ENCODE measurements around the gene CDK14.

DNA sequence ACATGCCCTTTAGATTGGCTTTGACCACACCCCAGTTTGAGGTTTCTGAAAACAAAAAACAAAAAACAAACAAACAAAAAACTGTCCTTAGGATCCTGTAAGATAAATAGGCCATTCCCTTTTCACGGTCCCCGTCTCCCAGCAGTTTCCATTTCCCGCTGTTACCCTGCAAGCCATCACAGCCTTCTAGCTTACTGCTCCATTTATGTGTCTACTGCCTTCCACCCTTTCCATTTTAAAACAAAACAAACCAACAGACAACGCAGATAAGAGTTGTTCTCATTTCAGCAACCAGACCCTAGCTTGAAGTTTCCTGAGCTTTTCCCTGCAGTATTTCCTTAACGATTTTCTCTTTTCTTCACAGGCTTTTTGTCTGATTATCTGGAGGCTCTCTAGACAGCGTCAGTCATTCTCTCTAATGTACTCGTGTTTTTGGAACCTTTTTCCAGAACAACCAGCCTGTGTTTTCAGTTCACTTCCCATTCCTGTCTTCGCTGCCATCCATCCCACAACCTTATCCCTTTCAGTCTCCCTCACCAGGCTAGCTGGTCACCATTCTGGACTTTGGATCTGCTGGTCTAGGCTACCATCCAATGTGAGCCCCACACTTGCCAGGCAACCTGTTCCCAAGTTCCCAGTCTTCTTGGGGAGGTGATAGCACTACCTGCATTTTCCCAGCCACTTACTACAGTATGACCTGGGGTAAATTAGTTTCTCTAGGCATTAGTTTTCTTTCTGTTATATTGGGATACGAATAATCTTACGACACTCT is 350.8 kb downstream of the CDK14 start:
- no peak for TF ChIP-seq EZH2 (IDR thresholded peaks at IDR 0.05)
- TF ChIP-seq POLR2AphosphoS5 (IDR thresholded peaks at IDR 0.05; ENCODE audit: borderline replicate concordance, low read depth, low read length) = no peak
- TF ChIP-seq FOXP2 (optimal IDR thresholded peaks at IDR 0.05; ENCODE audit: control extremely low read depth, extremely low read length, insufficient read depth) = no peak

Data from SK-N-MC (cell line).